CD4-positive, alpha-beta T cell (primary cell): ENCODE data around the gene ZNF785. TPM values are rescaled to one million over a fixed set of nuclear protein-coding genes. Genes with fewer than 3 reads are reported as not detected.

Experiments
- ATAC-seq: fragments of 200-7000 bp; cut with Tn5 transposase; one replicate; pipeline ENCODE4 v1.10.0; 2022; ENCODE audit warnings: mild to moderate bottlenecking; ENCODE audit not compliant: poor library complexity
- CTCF ChIA-PET: fragments of 350-600 bp; sonication (Branson Sonifier 250); formaldehyde crosslinking; loops from one replicate; lab custom pipeline; 2021; ENCODE audit warnings: antibody characterized with exemption, inconsistent platforms; lab: Charles Lee
- POLR2A ChIA-PET: fragments of 350-600 bp; sonication (Branson Sonifier 250); formaldehyde crosslinking; loops from one replicate; lab custom pipeline; 2021; ENCODE audit warnings: antibody characterized with exemption, inconsistent platforms; lab: Charles Lee
- DNase-seq, 14 experiments: peaks; one replicate each; pipeline ENCODE4 v3.0.0-alpha.2; 2013 to 2020; ENCODE audit warnings: mixed read lengths in 2 of 14
- H3K27ac ChIP-seq, 2 donors: one replicate each; pipeline versions ENCODE4 v1.5.1 to v1.7.0; 2013; ENCODE audit warnings: low read length in 2 of 2, low read depth in 1 of 2, mild to moderate bottlenecking in 1 of 2
- H3K27me3 ChIP-seq, 2 experiments: 1 replicate in 1 of 2; 2 replicates in 1 of 2; pipeline versions ENCODE4 v1.6.1 to v1.7.0; 2013; ENCODE audit warnings: low read length in 2 of 2, control low read depth in 1 of 2, mild to moderate bottlenecking in 1 of 2, moderate library complexity in 1 of 2; ENCODE audit not compliant: insufficient read depth in 2 of 2, control insufficient read depth in 1 of 2
- H3K36me3 ChIP-seq: one replicate; pipeline ENCODE4 v1.6.1; 2013; ENCODE audit warnings: low read length, control low read depth; ENCODE audit not compliant: insufficient read depth
- H3K4me1 ChIP-seq: one replicate; pipeline ENCODE4 v1.6.1; 2013; ENCODE audit warnings: low read length, control low read depth; ENCODE audit not compliant: insufficient read depth
- H3K4me3 ChIP-seq: one replicate; pipeline ENCODE4 v1.5.1; 2013; ENCODE audit warnings: mild to moderate bottlenecking, low read length, moderate library complexity
- H3K9me3 ChIP-seq, 2 experiments: 1 replicate in 1 of 2; 2 replicates in 1 of 2; pipeline versions ENCODE4 v1.6.1 to v1.7.0; 2013; ENCODE audit warnings: low read length in 2 of 2, mild to moderate bottlenecking in 2 of 2, control low read depth in 1 of 2, moderate library complexity in 1 of 2; ENCODE audit not compliant: control insufficient read depth in 1 of 2, insufficient read depth in 1 of 2
- H3K27ac Mint-ChIP-seq: one replicate; pipeline ENCODE4 v1.8.0; 2020; ENCODE audit warnings: mixed read lengths
- H3K27me3 Mint-ChIP-seq: one replicate; pipeline ENCODE4 v1.8.0; 2021; ENCODE audit warnings: mixed read lengths
- H3K36me3 Mint-ChIP-seq: one replicate; pipeline ENCODE4 v1.8.0; 2021; ENCODE audit warnings: low read depth, mixed read lengths
- H3K4me1 Mint-ChIP-seq: one replicate; pipeline ENCODE4 v1.8.0; 2021; ENCODE audit warnings: low read depth, mixed read lengths
- H3K4me3 Mint-ChIP-seq: one replicate; pipeline ENCODE4 v1.8.0; 2020; ENCODE audit warnings: mild to moderate bottlenecking, mixed read lengths
- H3K9me3 Mint-ChIP-seq: one replicate; pipeline ENCODE4 v1.8.0; 2020; ENCODE audit warnings: mixed read lengths
- CTCF ChIP-seq: fragments of 200-600 bp; IDR thresholded peaks from one replicate; pipeline ENCODE4 v1.8.0; 2022; ENCODE audit warnings: antibody characterized with exemption, mild to moderate bottlenecking
- intact Hi-C, 2 experiments: fragments of 100-400 bp; cut with DNase I in 1 of 2; cut with micrococcal nuclease in 1 of 2; formaldehyde crosslinking; loops; one replicate each; pipeline versions ENCODE4 v1.15.1 to v1.9.0; 2023 to 2025; cut with DNase I, micrococcal nuclease
- total RNA-seq, 174 experiments: library from RNA in 2 of 174; stranded (reverse) in 2 of 174; gene quantifications; one replicate each; pipeline ENCODE4 v1.2.3 and lab custom pipeline; 2021 to 2026

Gene ZNF785
- total RNA-seq, 2 experiments from 2014 or later: 6.6 to 7.7 TPM

GRCh38 chr16:30606004-30606403 is 20.5 kb upstream of the ZNF785 start:
- H3K27ac Mint-ChIP-seq: no peak overlapping the region
- ChIA-PET CTCF (interaction anchor here (0.6 to 1.3 kb wide), 2 partner anchors 9 to 219 kb away, joined by 3 to 5 read pairs; no protein-coding TSS in a partner anchor), POLR2A (no interaction called here)
- H3K9me3 ChIP-seq: no peaks in the 10 kb centered on the region
- peaks cover 26% of the 10 kb centered on the region for H3K4me1 ChIP-seq
- no peaks in the 10 kb centered on the region for H3K9me3 Mint-ChIP-seq
- peaks cover 72% of the 10 kb centered on the region for H3K36me3 Mint-ChIP-seq
- H3K27me3 Mint-ChIP-seq: no peaks in the 10 kb centered on the region
- H3K27ac ChIP-seq: no peak overlapping the region
- intact Hi-C loops: no loop called here
- no peak overlapping the region for H3K4me3 Mint-ChIP-seq
- TF ChIP-seq CTCF: no peak
- H3K36me3 ChIP-seq: peaks cover 34% of the 10 kb centered on the region
- H3K27me3 ChIP-seq: no peaks in the 10 kb centered on the region
- no peak overlapping the region for H3K4me3 ChIP-seq
- no peak for ATAC-seq
- peaks cover 23% of the 10 kb centered on the region for H3K4me1 Mint-ChIP-seq
- no peak for DNase-seq

GRCh38 chr16:30605158-30605557 is 19.7 kb upstream of the ZNF785 start:
- DNase-seq: no peak
- Mint-ChIP-seq H3K9me3 (no peaks in the 10 kb centered on the region), H3K27me3 (no peaks in the 10 kb centered on the region), H3K27ac (no peak overlapping the region), H3K4me1 (peaks cover 17% of the 10 kb centered on the region), H3K36me3 (peaks cover 68% of the 10 kb centered on the region), H3K4me3 (peak overlapping the region; percentile 42)
- intact Hi-C loops: no loop called here
- no peaks in the 10 kb centered on the region for H3K9me3 ChIP-seq
- H3K27ac ChIP-seq: no peak overlapping the region
- ChIA-PET CTCF (interaction anchor here (0.6 kb wide), 1 partner anchor 218 kb away, joined by 5 read pairs; no protein-coding TSS in a partner anchor), POLR2A (no interaction called here)
- no peak for TF ChIP-seq CTCF
- no peak for ATAC-seq
- peaks cover 34% of the 10 kb centered on the region for H3K36me3 ChIP-seq
- H3K4me1 ChIP-seq: peaks cover 19% of the 10 kb centered on the region
- H3K27me3 ChIP-seq: no peaks in the 10 kb centered on the region
- no peak overlapping the region for H3K4me3 ChIP-seq

GRCh38 chr16:30604316-30604947 is 18.9 kb upstream of the ZNF785 start:
- intact Hi-C loops: no loop called here
- CTCF ChIA-PET: no interaction called here
- POLR2A ChIA-PET: no interaction called here
- Mint-ChIP-seq H3K27ac (no peak overlapping the region), H3K9me3 (no peaks in the 10 kb centered on the region), H3K36me3 (peaks cover 63% of the 10 kb centered on the region), H3K27me3 (no peaks in the 10 kb centered on the region), H3K4me3 (no peak overlapping the region), H3K4me1 (peaks cover 15% of the 10 kb centered on the region)
- Histone ChIP-seq H3K36me3 (peaks cover 34% of the 10 kb centered on the region), H3K9me3 (no peaks in the 10 kb centered on the region), H3K4me3 (no peak overlapping the region), H3K4me1 (peaks cover 17% of the 10 kb centered on the region), H3K27ac (no peak overlapping the region), H3K27me3 (no peaks in the 10 kb centered on the region)
- DNase-seq: peak in 1 of 14 experiments; percentile 21
- ATAC-seq: no peak
- TF ChIP-seq CTCF: no peak
